ENCODE measurements around the gene DCDC2. TPM values are rescaled to one million over a fixed set of nuclear protein-coding genes. Genes with fewer than 3 reads are reported as not detected.
"Not testable (repeated sequence)": the region's sequence is repeated elsewhere in the genome, so short reads cannot be mapped to it uniquely, and the experiment has no call there.

DCDC2 gene
- total and polyA plus RNA-seq, 2 experiments from 2014 or later, result 0.06 TPM; not detected in 1

DNA sequence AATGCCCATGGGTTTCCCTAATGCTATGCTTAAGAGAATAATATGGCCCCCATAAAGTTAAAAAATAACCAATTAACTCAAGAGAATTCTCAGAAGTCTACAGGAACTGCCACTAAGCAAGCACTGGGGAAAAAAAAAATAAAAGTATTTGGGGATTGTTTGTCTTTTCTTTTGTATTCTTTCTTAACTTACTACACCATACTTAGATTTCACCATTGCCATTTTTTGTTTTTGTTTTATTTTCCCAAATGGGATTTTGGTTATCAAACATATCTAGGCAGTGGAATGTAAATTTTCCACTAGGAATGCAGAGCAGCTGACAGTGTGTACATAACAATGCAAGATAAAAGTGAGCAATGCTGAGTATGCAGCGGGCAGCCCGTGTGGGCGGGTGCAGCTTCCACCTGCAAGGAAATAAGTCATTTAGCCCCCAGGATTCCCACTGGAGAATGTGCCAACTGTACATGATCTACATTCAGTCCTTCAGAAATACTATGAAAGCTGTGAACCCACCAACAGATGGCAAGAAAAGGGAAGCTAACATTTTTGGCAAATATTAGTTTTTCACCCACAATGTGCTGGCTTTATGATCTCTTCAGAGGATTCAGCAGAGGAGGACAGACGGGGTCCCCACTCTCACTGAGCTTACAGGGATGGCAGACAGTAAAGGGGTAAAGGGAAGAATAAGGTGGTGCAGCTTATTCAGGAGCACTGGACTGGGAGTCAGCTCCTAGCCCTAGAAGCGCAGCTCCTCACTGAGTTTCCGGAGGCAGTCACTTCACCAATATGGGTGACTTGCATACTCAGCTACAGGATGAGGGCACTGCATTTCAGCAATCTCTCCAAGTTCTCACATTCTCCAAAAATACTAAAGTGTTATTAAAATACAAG, 44.4 kb downstream of the DCDC2 start:
- TF ChIP-seq, protein P1, sequence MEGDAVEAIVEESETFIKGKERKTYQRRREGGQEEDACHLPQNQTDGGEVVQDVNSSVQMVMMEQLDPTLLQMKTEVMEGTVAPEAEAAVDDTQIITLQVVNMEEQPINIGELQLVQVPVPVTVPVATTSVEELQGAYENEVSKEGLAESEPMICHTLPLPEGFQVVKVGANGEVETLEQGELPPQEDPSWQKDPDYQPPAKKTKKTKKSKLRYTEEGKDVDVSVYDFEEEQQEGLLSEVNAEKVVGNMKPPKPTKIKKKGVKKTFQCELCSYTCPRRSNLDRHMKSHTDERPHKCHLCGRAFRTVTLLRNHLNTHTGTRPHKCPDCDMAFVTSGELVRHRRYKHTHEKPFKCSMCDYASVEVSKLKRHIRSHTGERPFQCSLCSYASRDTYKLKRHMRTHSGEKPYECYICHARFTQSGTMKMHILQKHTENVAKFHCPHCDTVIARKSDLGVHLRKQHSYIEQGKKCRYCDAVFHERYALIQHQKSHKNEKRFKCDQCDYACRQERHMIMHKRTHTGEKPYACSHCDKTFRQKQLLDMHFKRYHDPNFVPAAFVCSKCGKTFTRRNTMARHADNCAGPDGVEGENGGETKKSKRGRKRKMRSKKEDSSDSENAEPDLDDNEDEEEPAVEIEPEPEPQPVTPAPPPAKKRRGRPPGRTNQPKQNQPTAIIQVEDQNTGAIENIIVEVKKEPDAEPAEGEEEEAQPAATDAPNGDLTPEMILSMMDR (IDR thresholded peaks at IDR 0.05; ENCODE audit: low read depth, low read length), result no peak
- Histone ChIP-seq H3K27me3 (no peaks in the 10 kb centered on the region), H3K36me3 (no peaks in the 10 kb centered on the region), H3K27ac (no peak overlapping the region), H3K4me1 (ENCODE audit: low read depth) (peaks cover 7% of the 10 kb centered on the region), H3K9me3 (ENCODE audit: low read depth) (no peaks in the 10 kb centered on the region), H3K4me3 (no peak overlapping the region)
- DNase-seq (ENCODE audit: low read depth in 1 of 2, low spot score in 1 of 2), result peak; percentile 45 to 86

DNA sequence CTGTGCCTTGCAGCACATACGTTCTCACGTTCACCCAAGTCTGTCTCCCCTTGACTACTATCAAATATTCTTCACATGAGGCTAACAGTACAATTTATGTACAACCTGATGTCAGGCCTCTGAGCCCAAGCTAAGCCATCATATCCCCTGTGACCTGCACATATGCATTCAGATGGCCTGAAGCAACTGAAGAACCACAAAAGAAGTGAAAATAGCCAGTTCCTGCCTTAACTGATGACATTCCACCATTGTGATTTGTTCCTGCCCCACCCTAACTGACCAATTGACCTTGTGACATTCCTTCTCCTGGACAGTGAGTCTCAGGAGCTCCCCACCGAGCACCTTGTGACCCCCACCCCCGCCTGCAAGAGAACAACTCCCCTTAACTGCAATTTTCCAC, 46.1 kb downstream of the DCDC2 start:
- not testable (repeated sequence) for H3K27me3 ChIP-seq; H3K36me3 ChIP-seq; H3K9me3 ChIP-seq (ENCODE audit: low read depth); H3K27ac ChIP-seq; DNase-seq (ENCODE audit: low read depth in 1 of 2, low spot score in 1 of 2); H3K4me1 ChIP-seq (ENCODE audit: low read depth); H3K4me3 ChIP-seq

DNA sequence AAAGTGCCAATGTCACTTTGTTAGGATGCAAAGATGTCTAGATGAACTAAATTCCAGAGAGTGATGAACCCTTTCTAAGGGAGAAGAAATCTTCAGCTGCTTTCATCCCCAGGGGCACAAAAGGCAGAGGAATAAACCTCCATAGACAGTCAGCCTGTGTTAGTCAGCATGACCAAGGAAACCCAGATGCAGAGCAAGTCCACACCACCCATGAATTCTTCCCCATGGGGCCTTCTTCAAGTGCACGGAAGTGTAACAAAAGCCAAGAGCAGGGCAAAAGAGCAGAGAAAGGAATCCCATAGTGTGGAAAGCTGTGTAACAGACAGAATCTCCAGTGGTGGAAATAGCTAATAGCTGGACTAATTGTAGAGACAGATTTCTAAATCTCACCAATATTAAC, 50.0 kb downstream of the DCDC2 start:
- H3K36me3 ChIP-seq, result no peaks in the 10 kb centered on the region
- H3K9me3 ChIP-seq (ENCODE audit: low read depth), result no peaks in the 10 kb centered on the region
- DNase-seq (ENCODE audit: low read depth in 1 of 2, low spot score in 1 of 2), result peak in 1 of 2 donors; percentile 14
- H3K27ac ChIP-seq, result no peak overlapping the region
- no peak overlapping the region for H3K4me3 ChIP-seq
- H3K27me3 ChIP-seq, result no peaks in the 10 kb centered on the region
- TF ChIP-seq, protein P1 (IDR thresholded peaks at IDR 0.05; ENCODE audit: low read depth, low read length), result no peak
- no peaks in the 10 kb centered on the region for H3K4me1 ChIP-seq (ENCODE audit: low read depth)

DNA sequence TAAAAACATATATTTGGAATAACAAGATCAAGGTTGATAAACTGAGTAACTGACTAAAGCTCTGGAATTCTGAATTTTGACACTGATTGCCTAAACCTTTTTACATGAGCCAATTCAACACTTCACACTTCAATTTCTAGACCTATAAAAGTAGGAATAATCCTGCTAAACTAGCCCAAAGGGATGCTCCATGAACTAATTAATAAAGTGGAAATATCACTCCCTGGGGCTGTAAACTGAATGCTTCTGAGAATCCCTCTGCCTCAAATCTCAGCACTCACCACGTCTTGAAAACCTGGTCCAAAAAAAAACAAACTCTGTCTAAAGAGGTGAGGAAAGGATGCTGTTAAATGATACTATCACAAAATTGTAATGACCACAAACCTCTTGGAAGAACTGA, 50.9 kb downstream of the DCDC2 start:
- DNase-seq (ENCODE audit: low read depth in 1 of 2, low spot score in 1 of 2), result no peak
- Histone ChIP-seq H3K4me3 (no peak overlapping the region), H3K27ac (no peak overlapping the region), H3K9me3 (ENCODE audit: low read depth) (no peaks in the 10 kb centered on the region), H3K4me1 (ENCODE audit: low read depth) (peaks cover under 1% of the 10 kb centered on the region), H3K36me3 (no peaks in the 10 kb centered on the region), H3K27me3 (no peaks in the 10 kb centered on the region)
- TF ChIP-seq, protein P1 (IDR thresholded peaks at IDR 0.05; ENCODE audit: low read depth, low read length), result no peak

DNA sequence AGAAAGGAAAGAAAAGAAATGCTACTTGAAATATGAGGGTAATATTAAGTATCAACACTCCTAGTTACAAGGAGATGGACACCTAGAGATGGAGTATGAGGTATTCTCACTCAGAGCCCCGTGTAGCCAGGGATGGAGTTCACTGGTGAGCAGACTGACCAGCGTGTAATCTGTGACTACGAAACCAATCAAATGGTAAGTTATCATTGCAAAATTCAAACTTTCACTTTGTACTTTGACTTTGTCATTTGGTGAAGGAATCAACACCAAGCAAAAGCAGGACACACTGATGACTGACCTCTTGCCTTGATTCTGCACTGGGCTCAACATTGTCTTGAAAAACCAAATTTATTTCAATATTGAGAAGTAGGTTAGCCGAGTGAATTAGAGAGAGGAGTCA, 51.8 kb downstream of the DCDC2 start:
- no peaks in the 10 kb centered on the region for H3K27me3 ChIP-seq
- peaks cover 5% of the 10 kb centered on the region for H3K4me1 ChIP-seq (ENCODE audit: low read depth)
- no peak overlapping the region for H3K4me3 ChIP-seq
- no peaks in the 10 kb centered on the region for H3K36me3 ChIP-seq
- no peaks in the 10 kb centered on the region for H3K9me3 ChIP-seq (ENCODE audit: low read depth)
- TF ChIP-seq, protein P1 (IDR thresholded peaks at IDR 0.05; ENCODE audit: low read depth, low read length), result no peak
- H3K27ac ChIP-seq, result no peak overlapping the region
- no peak for DNase-seq (ENCODE audit: low read depth in 1 of 2, low spot score in 1 of 2)

DNA sequence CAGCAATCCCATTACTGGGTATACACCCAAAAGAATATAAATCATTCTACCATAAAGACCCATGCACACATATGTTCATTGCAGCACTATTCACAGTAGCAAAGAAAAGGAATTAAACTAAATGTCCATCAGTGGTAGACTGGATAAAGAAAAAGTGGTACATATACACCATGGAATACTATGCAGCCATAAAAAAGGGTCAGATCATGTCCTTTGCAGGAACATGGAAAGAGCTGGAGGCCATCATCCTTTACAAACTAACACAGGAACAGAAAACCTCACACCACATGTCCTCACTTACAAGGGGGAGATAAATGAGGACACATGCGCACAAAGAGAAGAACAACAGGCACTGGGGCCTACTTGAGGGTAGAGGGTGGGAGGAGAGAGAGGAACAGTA, 60.9 kb downstream of the DCDC2 start:
- Histone ChIP-seq H3K36me3 (no peaks in the 10 kb centered on the region), H3K4me1 (ENCODE audit: low read depth) (peaks cover 5% of the 10 kb centered on the region), H3K9me3 (ENCODE audit: low read depth) (no peaks in the 10 kb centered on the region), H3K4me3 (no peak overlapping the region), H3K27ac (no peak overlapping the region), H3K27me3 (no peaks in the 10 kb centered on the region)
- TF ChIP-seq, protein P1 (IDR thresholded peaks at IDR 0.05; ENCODE audit: low read depth, low read length), result no peak
- no peak for DNase-seq (ENCODE audit: low read depth in 1 of 2, low spot score in 1 of 2)

DNA sequence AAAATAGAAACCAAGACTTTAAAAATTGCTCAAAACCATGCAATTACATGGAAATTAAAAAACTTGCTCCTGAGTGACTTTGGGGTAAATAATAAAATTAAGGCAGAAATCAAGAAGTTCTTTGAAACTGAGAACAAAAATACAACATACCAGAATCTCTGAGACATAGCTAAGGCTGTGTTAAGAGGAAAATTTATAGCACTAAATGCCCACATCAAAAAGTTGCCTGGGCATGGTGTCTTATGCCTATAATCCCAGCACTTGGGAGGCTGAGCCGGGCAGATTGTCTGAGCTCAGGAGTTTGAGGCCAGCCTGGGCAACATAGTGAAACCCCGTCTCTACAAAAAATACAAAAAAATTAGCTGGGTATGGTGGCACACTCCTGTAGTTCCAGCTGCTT, 64.0 kb downstream of the DCDC2 start:
- DNase-seq (ENCODE audit: low read depth in 1 of 2, low spot score in 1 of 2); H3K4me3 ChIP-seq; H3K27ac ChIP-seq; H3K9me3 ChIP-seq (ENCODE audit: low read depth); H3K36me3 ChIP-seq; H3K4me1 ChIP-seq (ENCODE audit: low read depth); H3K27me3 ChIP-seq: not testable (repeated sequence)

Measured in cardiac muscle cell (in vitro differentiated cells and primary cell).